GM23338 (cell line): ENCODE results near the gene AFAP1L2. TPM values are rescaled to one million over a fixed set of nuclear protein-coding genes. Genes with fewer than 3 reads are reported as not detected.
A peak's percentile ranks its signal among the peaks of the same experiment; 100 is the strongest.

Source experiments
- ATAC-seq: fragments of 200-7000 bp; cut with Tn5 transposase; 3 replicates; pipeline ENCODE4 v1.9.1; 2020
- DNase-seq: peaks from one replicate; pipeline ENCODE4 v3.0.0-alpha.2; 2015; ENCODE audit warnings: low spot score
- H2AFZ ChIP-seq: fragments of 200-600 bp; sonication (generic); 2 replicates; pipeline ENCODE4 v1.8.0; 2016; ENCODE audit warnings: antibody characterized with exemption, mild to moderate bottlenecking, moderate library complexity
- H3F3A ChIP-seq: fragments of 200-600 bp; sonication (generic); replicated peaks from 2 replicates; pipeline ENCODE4 v1.8.0; 2017; ENCODE audit warnings: antibody characterized with exemption, mixed run types, low read depth
- H3K27ac ChIP-seq: fragments of 200-600 bp; sonication (generic); 2 replicates; pipeline ENCODE4 v1.6.1; 2016; ENCODE audit warnings: low read depth
- H3K27me3 ChIP-seq: fragments of 200-600 bp; sonication (generic); 2 replicates; pipeline ENCODE4 v1.8.0; 2016; ENCODE audit warnings: mild to moderate bottlenecking, mixed run types, moderate library complexity; ENCODE audit not compliant: insufficient read depth
- H3K36me3 ChIP-seq: fragments of 200-600 bp; sonication (generic); 2 replicates; pipeline ENCODE4 v1.8.0; 2016; ENCODE audit warnings: mild to moderate bottlenecking; ENCODE audit not compliant: insufficient read depth
- H3K4me1 ChIP-seq: fragments of 200-600 bp; sonication (generic); 2 replicates; pipeline ENCODE4 v1.8.0; 2016; ENCODE audit warnings: mild to moderate bottlenecking, moderate library complexity; ENCODE audit not compliant: insufficient read depth
- H3K4me2 ChIP-seq: fragments of 200-600 bp; sonication (generic); 2 replicates; pipeline ENCODE4 v1.7.1; 2017; ENCODE audit warnings: mixed run types
- H3K4me3 ChIP-seq: fragments of 200-600 bp; sonication (generic); 2 replicates; pipeline ENCODE4 v1.6.1; 2016; ENCODE audit warnings: mixed run types
- H3K79me2 ChIP-seq: fragments of 200-600 bp; sonication (generic); replicated peaks from 2 replicates; pipeline ENCODE4 v1.8.0; 2017; ENCODE audit warnings: mild to moderate bottlenecking; ENCODE audit not compliant: insufficient read depth
- H3K9me2 ChIP-seq: fragments of 200-600 bp; sonication (generic); 2 replicates; pipeline ENCODE4 v1.8.0; 2017; ENCODE audit not compliant: insufficient read depth
- H4K20me1 ChIP-seq: fragments of 200-600 bp; sonication (generic); replicated peaks from 2 replicates; pipeline ENCODE4 v1.8.0; 2017; ENCODE audit warnings: mild to moderate bottlenecking; ENCODE audit not compliant: insufficient read depth
- H3K27ac Mint-ChIP-seq: 2 replicates; pipeline ENCODE4 v1.8.0; 2020; ENCODE audit warnings: inconsistent platforms, mild to moderate bottlenecking, moderate library complexity, mixed read lengths
- H3K27me3 Mint-ChIP-seq: 3 replicates; pipeline ENCODE4 v1.8.0; 2022; ENCODE audit warnings: low read depth, mild to moderate bottlenecking, moderate library complexity, mixed read lengths, inconsistent platforms; ENCODE audit not compliant: insufficient read depth, poor library complexity
- H3K36me3 Mint-ChIP-seq: 3 replicates; pipeline ENCODE4 v1.8.0; 2021; ENCODE audit warnings: low read depth, mild to moderate bottlenecking, inconsistent platforms, moderate library complexity, mixed read lengths
- H3K4me1 Mint-ChIP-seq: 3 replicates; pipeline ENCODE4 v1.8.0; 2020; ENCODE audit warnings: mild to moderate bottlenecking, inconsistent platforms, mixed read lengths
- H3K4me3 Mint-ChIP-seq: 3 replicates; pipeline ENCODE4 v1.8.0; 2021; ENCODE audit warnings: moderate library complexity, mild to moderate bottlenecking, inconsistent platforms, mixed read lengths
- H3K9me3 Mint-ChIP-seq: 3 replicates; pipeline ENCODE4 v1.8.0; 2020; ENCODE audit warnings: moderate library complexity, mild to moderate bottlenecking, inconsistent platforms, mixed read lengths
- CREB1 ChIP-seq: fragments of 250-450 bp; sonication (Bioruptor Pico); IDR thresholded peaks from 2 replicates; pipeline ENCODE4 v1.5.0; 2020; ENCODE audit warnings: low read depth, mild to moderate bottlenecking, moderate library complexity
- CTCF ChIP-seq, 2 experiments: fragments of 200-600 bp in 1 of 2; sonication (generic) in 1 of 2; conservative IDR thresholded peaks; 2 replicates each; pipeline versions ENCODE4 v1.5.1 to v1.6.1; 2016 to 2017; ENCODE audit warnings: antibody characterized with exemption in 2 of 2, low read depth in 2 of 2, mild to moderate bottlenecking in 2 of 2, moderate library complexity in 1 of 2
- JUNB ChIP-seq: IDR thresholded peaks from one replicate; pipeline ENCODE4 v1.6.1; 2016; ENCODE audit warnings: antibody characterized with exemption; ENCODE audit not compliant: unreplicated experiment
- NANOG ChIP-seq: IDR thresholded peaks from 2 replicates; pipeline ENCODE4 v1.6.1; 2016; ENCODE audit warnings: antibody characterized with exemption, borderline replicate concordance
- ZNF114 ChIP-seq: fragments of 250-450 bp; sonication (Bioruptor Pico); IDR thresholded peaks from 2 replicates; pipeline ENCODE4 v1.5.0; 2020; ENCODE audit warnings: mild to moderate bottlenecking, moderate library complexity
- polyA plus RNA-seq: library from polyadenylated mRNA; unstranded; fragments of >200 nt; fragmentation: Nextera tagmentation; extraction: Ambion mirVana; gene quantifications from 2 replicates; pipeline ENCODE4 v1.2.1, GENCODE V29; 2016
- total RNA-seq: library from RNA; depleted of rRNA; stranded (reverse); fragments of >200 nt; shearing (Covaris generic); gene quantifications from 2 replicates; pipeline ENCODE4 v1.2.3, GENCODE V29; 2014
- TF ChIP-seq, protein P1 (sequence below): fragments of 250-450 bp; sonication (Bioruptor Pico); IDR thresholded peaks from 2 replicates; pipeline ENCODE4 v1.5.0; 2020; ENCODE audit warnings: mild to moderate bottlenecking, moderate library complexity
- TF ChIP-seq, protein P2 (sequence below): IDR thresholded peaks from one replicate; pipeline ENCODE4 v1.6.1; 2018; ENCODE audit warnings: antibody characterized with exemption; ENCODE audit not compliant: unreplicated experiment

AFAP1L2 gene
- total and polyA plus RNA-seq, 2 experiments from 2014 or later = 2.3 to 6.5 TPM

DNA sequence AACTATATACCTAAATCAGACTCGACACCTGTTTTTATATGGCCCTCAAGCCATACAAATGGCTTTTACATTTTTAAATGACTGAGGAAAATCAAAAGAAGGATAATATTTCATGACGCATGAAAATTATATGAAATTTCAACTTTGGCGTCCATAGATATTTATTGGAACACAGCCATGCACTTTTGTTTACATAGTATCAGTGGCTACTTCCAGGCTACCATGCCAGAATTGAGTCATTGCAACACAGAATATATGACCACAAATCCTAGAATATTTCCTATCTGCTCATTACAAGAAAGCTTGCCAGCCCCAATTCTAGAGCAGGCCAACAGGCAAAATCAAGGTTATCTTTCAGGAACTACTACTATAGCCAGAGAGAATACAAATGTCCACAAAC lies 29.3 kb downstream of the AFAP1L2 start (continued):
- TF ChIP-seq, protein P1, sequence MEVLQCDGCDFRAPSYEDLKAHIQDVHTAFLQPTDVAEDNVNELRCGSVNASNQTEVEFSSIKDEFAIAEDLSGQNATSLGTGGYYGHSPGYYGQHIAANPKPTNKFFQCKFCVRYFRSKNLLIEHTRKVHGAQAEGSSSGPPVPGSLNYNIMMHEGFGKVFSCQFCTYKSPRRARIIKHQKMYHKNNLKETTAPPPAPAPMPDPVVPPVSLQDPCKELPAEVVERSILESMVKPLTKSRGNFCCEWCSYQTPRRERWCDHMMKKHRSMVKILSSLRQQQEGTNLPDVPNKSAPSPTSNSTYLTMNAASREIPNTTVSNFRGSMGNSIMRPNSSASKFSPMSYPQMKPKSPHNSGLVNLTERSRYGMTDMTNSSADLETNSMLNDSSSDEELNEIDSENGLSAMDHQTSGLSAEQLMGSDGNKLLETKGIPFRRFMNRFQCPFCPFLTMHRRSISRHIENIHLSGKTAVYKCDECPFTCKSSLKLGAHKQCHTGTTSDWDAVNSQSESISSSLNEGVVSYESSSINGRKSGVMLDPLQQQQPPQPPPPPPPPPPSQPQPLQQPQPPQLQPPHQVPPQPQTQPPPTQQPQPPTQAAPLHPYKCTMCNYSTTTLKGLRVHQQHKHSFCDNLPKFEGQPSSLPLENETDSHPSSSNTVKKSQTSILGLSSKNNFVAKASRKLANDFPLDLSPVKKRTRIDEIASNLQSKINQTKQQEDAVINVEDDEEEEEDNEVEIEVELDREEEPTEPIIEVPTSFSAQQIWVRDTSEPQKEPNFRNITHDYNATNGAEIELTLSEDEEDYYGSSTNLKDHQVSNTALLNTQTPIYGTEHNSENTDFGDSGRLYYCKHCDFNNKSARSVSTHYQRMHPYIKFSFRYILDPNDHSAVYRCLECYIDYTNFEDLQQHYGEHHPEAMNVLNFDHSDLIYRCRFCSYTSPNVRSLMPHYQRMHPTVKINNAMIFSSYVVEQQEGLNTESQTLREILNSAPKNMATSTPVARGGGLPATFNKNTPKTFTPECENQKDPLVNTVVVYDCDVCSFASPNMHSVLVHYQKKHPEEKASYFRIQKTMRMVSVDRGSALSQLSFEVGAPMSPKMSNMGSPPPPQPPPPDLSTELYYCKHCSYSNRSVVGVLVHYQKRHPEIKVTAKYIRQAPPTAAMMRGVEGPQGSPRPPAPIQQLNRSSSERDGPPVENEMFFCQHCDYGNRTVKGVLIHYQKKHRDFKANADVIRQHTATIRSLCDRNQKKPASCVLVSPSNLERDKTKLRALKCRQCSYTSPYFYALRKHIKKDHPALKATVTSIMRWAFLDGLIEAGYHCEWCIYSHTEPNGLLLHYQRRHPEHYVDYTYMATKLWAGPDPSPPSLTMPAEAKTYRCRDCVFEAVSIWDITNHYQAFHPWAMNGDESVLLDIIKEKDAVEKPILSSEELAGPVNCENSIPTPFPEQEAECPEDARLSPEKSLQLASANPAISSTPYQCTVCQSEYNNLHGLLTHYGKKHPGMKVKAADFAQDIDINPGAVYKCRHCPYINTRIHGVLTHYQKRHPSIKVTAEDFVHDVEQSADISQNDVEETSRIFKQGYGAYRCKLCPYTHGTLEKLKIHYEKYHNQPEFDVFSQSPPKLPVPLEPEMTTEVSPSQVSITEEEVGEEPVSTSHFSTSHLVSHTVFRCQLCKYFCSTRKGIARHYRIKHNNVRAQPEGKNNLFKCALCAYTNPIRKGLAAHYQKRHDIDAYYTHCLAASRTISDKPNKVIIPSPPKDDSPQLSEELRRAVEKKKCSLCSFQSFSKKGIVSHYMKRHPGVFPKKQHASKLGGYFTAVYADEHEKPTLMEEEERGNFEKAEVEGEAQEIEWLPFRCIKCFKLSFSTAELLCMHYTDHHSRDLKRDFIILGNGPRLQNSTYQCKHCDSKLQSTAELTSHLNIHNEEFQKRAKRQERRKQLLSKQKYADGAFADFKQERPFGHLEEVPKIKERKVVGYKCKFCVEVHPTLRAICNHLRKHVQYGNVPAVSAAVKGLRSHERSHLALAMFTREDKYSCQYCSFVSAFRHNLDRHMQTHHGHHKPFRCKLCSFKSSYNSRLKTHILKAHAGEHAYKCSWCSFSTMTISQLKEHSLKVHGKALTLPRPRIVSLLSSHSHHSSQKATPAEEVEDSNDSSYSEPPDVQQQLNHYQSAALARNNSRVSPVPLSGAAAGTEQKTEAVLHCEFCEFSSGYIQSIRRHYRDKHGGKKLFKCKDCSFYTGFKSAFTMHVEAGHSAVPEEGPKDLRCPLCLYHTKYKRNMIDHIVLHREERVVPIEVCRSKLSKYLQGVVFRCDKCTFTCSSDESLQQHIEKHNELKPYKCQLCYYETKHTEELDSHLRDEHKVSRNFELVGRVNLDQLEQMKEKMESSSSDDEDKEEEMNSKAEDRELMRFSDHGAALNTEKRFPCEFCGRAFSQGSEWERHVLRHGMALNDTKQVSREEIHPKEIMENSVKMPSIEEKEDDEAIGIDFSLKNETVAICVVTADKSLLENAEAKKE (CRISPR knock-in tag) = no peak
- no peak for TF ChIP-seq CREB1 (CRISPR knock-in tag)
- TF ChIP-seq CTCF (conservative IDR thresholded peaks at IDR 0.05; ENCODE audit: low read depth in 2 of 2) = no peak

DNA sequence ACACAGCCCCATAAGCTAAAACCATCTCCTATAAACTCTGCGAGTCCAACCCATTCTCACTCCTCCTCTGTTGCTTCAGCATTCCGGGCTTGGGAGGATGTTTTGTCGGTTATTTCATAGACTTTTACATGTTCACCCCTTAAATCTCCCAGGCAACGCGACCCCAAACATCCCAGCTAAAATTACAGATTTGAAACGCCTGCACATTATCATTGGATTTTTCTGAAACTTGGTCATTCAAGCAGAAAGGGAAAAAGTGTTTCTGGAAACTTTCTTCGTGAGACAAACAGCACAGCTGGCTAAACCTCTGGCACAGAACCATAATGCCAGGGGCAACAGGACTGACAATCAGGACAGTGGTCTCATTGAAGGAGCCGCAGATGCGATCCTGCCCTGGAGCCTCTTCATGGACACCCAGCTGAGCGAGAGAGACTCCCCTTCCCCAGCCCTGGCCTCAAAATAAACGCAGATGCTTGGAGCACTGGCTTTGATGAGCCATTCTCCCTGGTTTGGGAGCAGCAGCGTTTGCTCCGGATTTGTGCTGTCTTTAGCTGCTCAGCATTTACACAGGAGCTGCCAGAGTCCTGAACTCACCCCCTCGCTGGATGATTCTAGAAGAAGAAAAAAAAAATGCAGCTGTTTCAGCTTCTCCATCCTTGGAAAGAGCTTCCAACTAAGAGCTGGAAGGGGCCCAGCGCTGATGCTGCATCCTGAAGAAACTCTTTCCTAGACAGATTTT lies 30.1 kb downstream of the AFAP1L2 start:
- no peaks in the 10 kb centered on the region for H4K20me1 ChIP-seq
- no peaks in the 10 kb centered on the region for H3F3A ChIP-seq
- Mint-ChIP-seq H3K4me3 (no peak overlapping the region), H3K27me3 (peaks cover 4% of the 10 kb centered on the region), H3K36me3 (no peaks in the 10 kb centered on the region), H3K27ac (no peak overlapping the region), H3K4me1 (peaks cover 12% of the 10 kb centered on the region), H3K9me3 (no peaks in the 10 kb centered on the region)
- no peaks in the 10 kb centered on the region for H3K27me3 ChIP-seq
- H3K27ac ChIP-seq = no peak overlapping the region
- H3K79me2 ChIP-seq = no peaks in the 10 kb centered on the region
- peaks cover 11% of the 10 kb centered on the region; the same call in 1 of the 2 replicates for H3K4me1 ChIP-seq
- H3K9me2 ChIP-seq = no peaks in the 10 kb centered on the region
- no peak overlapping the region for H3K4me3 ChIP-seq
- H2AFZ ChIP-seq = peak overlapping the region; percentile 47; the same call in 1 of the 2 replicates
- H3K36me3 ChIP-seq = no peaks in the 10 kb centered on the region
- no peak overlapping the region for H3K4me2 ChIP-seq
- ATAC-seq (peak; percentile 25; the same call in 2 of the 3 replicates), DNase-seq (no peak)
- TF ChIP-seq JUNB (no peak), CTCF (conservative IDR thresholded peaks at IDR 0.05; ENCODE audit: low read depth in 2 of 2) (no peak), NANOG (no peak), ZNF114 (no peak)
- TF ChIP-seq, protein P2, sequence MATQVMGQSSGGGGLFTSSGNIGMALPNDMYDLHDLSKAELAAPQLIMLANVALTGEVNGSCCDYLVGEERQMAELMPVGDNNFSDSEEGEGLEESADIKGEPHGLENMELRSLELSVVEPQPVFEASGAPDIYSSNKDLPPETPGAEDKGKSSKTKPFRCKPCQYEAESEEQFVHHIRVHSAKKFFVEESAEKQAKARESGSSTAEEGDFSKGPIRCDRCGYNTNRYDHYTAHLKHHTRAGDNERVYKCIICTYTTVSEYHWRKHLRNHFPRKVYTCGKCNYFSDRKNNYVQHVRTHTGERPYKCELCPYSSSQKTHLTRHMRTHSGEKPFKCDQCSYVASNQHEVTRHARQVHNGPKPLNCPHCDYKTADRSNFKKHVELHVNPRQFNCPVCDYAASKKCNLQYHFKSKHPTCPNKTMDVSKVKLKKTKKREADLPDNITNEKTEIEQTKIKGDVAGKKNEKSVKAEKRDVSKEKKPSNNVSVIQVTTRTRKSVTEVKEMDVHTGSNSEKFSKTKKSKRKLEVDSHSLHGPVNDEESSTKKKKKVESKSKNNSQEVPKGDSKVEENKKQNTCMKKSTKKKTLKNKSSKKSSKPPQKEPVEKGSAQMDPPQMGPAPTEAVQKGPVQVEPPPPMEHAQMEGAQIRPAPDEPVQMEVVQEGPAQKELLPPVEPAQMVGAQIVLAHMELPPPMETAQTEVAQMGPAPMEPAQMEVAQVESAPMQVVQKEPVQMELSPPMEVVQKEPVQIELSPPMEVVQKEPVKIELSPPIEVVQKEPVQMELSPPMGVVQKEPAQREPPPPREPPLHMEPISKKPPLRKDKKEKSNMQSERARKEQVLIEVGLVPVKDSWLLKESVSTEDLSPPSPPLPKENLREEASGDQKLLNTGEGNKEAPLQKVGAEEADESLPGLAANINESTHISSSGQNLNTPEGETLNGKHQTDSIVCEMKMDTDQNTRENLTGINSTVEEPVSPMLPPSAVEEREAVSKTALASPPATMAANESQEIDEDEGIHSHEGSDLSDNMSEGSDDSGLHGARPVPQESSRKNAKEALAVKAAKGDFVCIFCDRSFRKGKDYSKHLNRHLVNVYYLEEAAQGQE = no peak
